ENCODE measurements around the gene NAA20. TPM values are rescaled to one million over a fixed set of nuclear protein-coding genes. Genes with fewer than 3 reads are reported as not detected.

Gene NAA20
- total RNA-seq: 10 to 100 TPM; 45.3 to 48.4 TPM
- long read RNA-seq, donor 1, transcript NAA20-202 (6 exons, 1,260 nt): major isoform, 11 of 20 reads
- long read RNA-seq, donor 1, partial matches to known transcripts: 6 of 20 reads
- long read RNA-seq, donor 1, other reads (novel, unspliced or antisense): 3 of 20 reads
- long read RNA-seq, donor 2, transcript NAA20-202 (6 exons, 1,260 nt): major isoform, 89 of 111 reads
- long read RNA-seq, donor 2, partial matches to known transcripts: 4 of 111 reads
- long read RNA-seq, donor 2, other reads (novel, unspliced or antisense): 16 of 111 reads

- peak; percentile 99 for DNase-seq (ENCODE audit: low spot score)
- intact Hi-C loops (cut with DNase I): no loop called here
These were observed at the start of gene NAA20 for GRCh38 chr20:20017001-20017843. Gene NAA20 (plus strand): TSS chr20:20017362. CDS start chr20:20017397, 35 bp downstream.

GRCh38 chr20:19967445-19967844 lies 49.7 kb upstream of the NAA20 start:
- intact Hi-C loops (cut with DNase I): no loop called here
- DNase-seq (ENCODE audit: low spot score): no peak

GRCh38 chr20:19968028-19968427 lies 49.1 kb upstream of the NAA20 start:
- DNase-seq (ENCODE audit: low spot score): no peak

GRCh38 chr20:19968466-19969073 lies 48.6 kb upstream of the NAA20 start:
- intact Hi-C loops (cut with DNase I): no loop called here
- no peak for DNase-seq (ENCODE audit: low spot score)

More at GRCh38 chr20:19968028-19968427, 49.1 kb upstream of the NAA20 start:
- intact Hi-C loops (cut with DNase I): no loop called here

- no peak for DNase-seq (ENCODE audit: low spot score)
- intact Hi-C loops (cut with DNase I): no loop called here
These were observed 48.1 kb upstream of the NAA20 start for GRCh38 chr20:19969106-19969505.

GRCh38 chr20:19969507-19970255 lies 47.5 kb upstream of the NAA20 start:
- DNase-seq (ENCODE audit: low spot score): no peak
- intact Hi-C loops (cut with DNase I): no loop called here

GRCh38 chr20:19970256-19970765 lies 46.9 kb upstream of the NAA20 start:
- intact Hi-C loops (cut with DNase I): no loop called here
- no peak for DNase-seq (ENCODE audit: low spot score)

- intact Hi-C loops (cut with DNase I): no loop called here
These were observed 46.0 kb upstream of the NAA20 start for GRCh38 chr20:19971116-19971515.

GRCh38 chr20:19973961-19974629 lies 43.1 kb upstream of the NAA20 start:
- DNase-seq (ENCODE audit: low spot score): peak; percentile 88
- intact Hi-C loops (cut with DNase I): loop anchor here in 1 of 2 donors (2.0 kb wide), 1 partner anchor 19 kb away; no protein-coding TSS in a partner anchor

More at GRCh38 chr20:19971116-19971515, 46.0 kb upstream of the NAA20 start:
- DNase-seq (ENCODE audit: low spot score): no peak

- DNase-seq (ENCODE audit: low spot score): peak; percentile 94
- intact Hi-C loops (cut with DNase I): loop anchor here in 1 of 2 donors (2.0 kb wide), 1 partner anchor 18 kb away; no protein-coding TSS in a partner anchor
These were observed 42.3 kb upstream of the NAA20 start for GRCh38 chr20:19974630-19975435.

- no peak for DNase-seq (ENCODE audit: low spot score)
These were observed 41.7 kb upstream of the NAA20 start for GRCh38 chr20:19975436-19975799.

GRCh38 chr20:19975901-19976300 lies 41.3 kb upstream of the NAA20 start:
- DNase-seq (ENCODE audit: low spot score): no peak
- intact Hi-C loops (cut with DNase I): loop anchor here in 1 of 2 donors (2.0 kb wide), 1 partner anchor 17 kb away; no protein-coding TSS in a partner anchor

More at GRCh38 chr20:19975436-19975799, 41.7 kb upstream of the NAA20 start:
- intact Hi-C loops (cut with DNase I): loop anchor here in 1 of 2 donors (2.0 kb wide), 1 partner anchor 17 kb away; no protein-coding TSS in a partner anchor

GRCh38 chr20:19976595-19977372 lies 40.4 kb upstream of the NAA20 start:
- DNase-seq (ENCODE audit: low spot score): peak; percentile 88
- intact Hi-C loops (cut with DNase I): no loop called here

- intact Hi-C loops (cut with DNase I): no loop called here
- DNase-seq (ENCODE audit: low spot score): no peak
These were observed 39.8 kb upstream of the NAA20 start for GRCh38 chr20:19977373-19977770.

- intact Hi-C loops (cut with DNase I): no loop called here
- no peak for DNase-seq (ENCODE audit: low spot score)
These were observed 38.5 kb upstream of the NAA20 start for GRCh38 chr20:19978511-19979210.

- intact Hi-C loops (cut with DNase I): loop anchor here (2.0 to 5.0 kb wide), 2 partner anchors 16 to 289 kb away; no protein-coding TSS in a partner anchor
- DNase-seq (ENCODE audit: low spot score): no peak
These were observed 36.1 kb upstream of the NAA20 start for GRCh38 chr20:19981031-19981451.

Measured in posterior vena cava (tissue), 2 donors.